Measurements from ENCODE around the gene RBFOX2.
A peak's percentile ranks its signal among the peaks of the same experiment; 100 is the strongest.

Gene RBFOX2

DNA sequence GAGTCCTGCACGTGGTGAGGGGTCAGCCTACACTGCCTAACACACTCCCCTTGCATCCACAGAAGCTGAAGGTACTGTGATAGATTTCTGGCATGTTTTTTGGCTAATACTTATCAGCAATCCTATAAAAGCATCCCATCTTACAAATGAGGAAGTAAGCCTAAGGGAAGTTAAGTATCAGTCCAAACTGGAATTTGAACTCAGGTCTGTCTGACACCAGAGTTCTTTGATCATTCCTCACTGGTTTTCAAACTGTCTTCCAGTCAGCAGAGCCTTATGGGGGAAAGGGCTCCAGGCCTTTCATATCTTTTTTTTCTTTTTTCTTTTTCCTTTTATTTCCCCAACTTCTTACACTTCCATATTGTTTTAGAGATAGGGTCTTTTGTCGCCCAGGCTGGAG, 105.6 kb downstream of the RBFOX2 start:
- DNase-seq (ENCODE audit: low read depth) = no peak

DNA sequence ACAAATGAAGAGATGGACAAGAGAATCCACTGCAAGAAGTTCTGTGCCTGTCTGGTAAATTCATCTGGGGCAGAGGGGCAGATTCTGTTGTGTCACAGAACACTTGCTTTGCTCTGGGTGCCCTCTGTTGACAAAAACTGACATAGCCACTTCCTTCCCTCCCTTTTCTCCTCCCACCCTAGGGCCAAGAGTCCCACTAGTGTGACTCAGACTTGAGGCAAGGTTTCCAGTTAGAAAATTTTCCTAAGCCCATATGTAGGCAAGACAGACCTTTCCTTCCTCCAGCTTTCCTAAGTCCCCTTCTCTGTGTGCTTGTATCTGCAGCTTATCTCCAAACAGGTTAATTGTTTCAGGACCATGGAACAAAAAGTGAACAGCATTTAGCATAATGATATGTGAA, 106.8 kb downstream of the RBFOX2 start:
- DNase-seq (ENCODE audit: low read depth) = peak; percentile 24

DNA sequence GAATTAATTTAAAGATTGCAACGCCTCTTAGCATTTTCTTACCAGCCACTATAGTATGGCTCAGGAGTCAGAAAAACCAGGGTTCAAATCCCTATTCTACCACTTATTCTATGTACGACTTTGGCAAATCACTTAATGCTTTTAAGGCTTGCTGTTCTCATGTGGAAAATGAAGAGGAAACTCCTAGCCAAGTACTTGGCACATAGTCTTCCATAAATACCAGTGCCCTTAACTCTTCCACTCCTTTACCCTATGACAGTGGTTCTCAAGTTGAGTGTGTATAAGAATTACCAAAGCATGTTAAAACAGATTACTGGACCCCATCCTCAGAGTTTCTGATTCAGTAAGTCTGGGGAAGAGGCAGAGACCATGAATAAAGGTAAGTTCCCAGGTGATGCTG, 107.6 kb downstream of the RBFOX2 start:
- no peak for DNase-seq (ENCODE audit: low read depth)

DNA sequence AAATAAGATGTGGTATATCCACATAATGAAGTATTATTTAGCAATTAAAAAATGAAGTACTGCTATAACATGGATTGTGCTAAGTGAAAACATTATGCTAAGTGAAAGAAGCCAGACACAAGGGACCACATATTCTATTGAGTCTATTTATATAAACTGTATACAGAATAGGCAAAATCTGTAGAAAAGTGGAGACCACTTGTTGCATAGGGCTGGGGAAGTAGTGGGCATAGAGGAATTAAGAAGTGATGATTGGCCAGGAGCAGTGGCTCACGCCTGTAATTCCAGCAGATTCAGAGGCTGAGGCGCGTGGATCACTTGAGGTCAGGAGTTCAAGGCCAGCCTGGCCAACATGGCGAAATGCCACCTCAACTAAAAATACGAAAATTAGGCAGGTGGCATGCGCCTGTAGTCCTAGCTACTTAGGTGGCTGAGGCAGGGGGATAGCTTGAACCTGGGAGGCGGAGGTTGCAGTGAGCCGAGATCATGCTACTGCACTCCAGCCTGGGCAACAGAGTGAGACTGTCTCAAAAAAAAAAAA, 109.6 kb downstream of the RBFOX2 start:
- DNase-seq (ENCODE audit: low read depth) = no peak

DNA sequence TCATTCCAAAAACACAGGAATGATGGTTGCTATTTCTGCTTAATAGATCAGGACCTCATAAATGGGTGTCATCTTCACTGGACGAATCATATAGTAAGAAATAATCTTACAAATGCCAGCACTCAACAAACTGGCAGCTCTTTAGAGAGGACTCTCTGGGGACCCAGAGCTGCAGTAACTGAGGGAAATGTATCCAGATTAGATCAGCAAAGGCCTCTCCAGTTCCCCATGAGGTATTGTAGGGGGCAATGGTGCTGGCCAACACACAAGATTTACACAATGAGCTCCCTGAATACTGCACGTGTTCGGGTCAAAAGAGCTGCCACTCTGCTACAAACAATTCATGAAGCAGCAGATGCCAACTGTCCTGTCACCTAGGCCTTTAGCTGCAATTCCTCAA, 110.2 kb downstream of the RBFOX2 start:
- DNase-seq (ENCODE audit: low read depth) = no peak

DNA sequence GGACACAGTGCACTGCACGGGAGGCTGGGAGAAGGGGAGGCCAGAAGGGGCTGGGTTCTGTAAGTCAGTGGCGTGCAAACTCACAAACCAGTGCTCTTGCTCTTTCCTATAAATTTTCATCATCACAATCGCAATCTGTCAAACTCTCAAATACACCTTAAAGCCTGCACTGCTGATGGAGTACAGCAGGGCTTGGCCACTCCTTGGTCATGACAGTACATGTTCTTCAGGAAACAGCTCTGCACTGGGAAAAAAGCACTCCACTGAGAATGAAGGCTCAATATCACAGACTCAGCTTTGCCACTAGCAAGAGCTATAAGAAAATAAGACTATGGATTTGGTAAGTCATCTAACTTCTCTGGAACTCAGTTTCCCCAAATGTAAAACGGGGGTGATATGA, 111.0 kb downstream of the RBFOX2 start:
- no peak for DNase-seq (ENCODE audit: low read depth)

DNA sequence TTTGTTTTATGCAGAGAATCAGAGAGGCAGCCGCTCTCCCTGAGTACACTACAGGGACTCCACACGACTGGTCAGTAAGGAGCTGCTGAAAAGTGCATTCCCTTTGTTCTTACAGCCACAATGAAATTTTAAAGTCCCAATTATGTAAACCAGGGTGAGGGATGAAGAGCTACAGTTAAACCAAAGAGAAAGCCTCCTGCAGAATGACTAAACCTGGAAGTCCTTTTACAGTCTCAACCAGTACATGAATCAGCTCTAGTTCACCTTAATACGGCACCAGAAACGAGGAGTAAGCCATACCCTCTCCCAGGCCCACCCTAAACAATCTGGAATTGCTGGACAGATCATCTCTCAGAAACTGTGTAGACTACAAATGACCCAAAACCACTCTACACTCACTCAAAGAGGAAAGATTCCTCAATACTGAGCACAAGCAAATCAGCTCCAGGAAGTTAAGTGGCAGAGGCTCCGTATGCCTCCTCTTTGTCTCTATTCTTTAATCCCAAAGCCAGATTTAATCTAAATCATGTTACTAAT, 113.1 kb downstream of the RBFOX2 start:
- DNase-seq (ENCODE audit: low read depth) = no peak

DNA sequence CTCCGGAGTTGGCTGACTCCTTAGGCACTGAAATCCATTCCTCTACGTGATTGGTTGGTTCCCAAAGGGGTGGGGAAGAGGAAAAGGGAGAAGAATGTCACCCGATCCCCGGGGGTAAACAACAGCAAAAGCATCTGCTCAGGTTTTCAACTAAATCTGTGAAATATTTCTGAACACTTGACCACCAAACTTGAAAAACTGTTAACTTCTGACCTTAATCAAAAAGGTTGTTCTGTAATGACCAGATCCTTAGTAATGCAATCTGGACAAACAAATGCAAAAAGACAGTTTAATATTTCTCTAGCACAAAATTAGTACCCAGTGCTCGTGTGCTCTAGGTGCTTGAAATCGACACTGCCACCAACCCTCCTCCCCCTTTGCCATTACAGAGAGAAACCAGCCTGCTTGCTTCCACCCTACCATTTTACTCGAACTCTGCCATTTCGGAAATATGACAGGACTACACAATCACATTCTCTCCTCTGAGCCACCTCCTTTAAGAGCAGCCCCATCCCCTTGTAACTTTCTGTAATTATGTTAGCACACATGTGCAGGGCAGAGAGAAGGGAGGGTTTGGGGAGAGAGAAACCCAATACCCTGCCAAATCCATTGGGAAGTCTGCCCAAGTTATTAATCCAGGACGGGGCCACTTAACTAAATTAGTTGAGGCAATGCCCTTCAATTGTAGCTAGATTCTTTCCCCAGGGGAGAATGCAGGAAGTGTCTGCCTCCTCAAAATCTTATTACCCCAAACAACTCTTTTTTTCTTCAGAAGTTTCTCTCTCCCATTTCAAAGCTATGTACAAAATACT, 113.8 kb downstream of the RBFOX2 start:
- DNase-seq (ENCODE audit: low read depth) = no peak

DNA sequence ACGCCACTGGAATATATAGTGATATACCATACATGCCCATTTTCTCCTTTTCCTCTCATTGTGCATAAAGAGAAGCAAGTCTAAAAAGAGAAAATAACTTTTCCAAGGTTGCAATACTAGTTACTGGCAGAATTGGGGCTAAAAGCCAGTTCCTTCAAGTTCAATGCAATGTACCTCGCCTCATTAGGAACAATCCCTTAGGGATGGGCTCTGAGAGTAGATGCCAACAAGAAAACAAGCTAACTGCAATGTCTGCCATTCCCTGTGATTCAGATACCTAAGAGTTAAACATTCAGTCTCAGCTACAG, 114.3 kb downstream of the RBFOX2 start:
- no peak for DNase-seq (ENCODE audit: low read depth)

DNA sequence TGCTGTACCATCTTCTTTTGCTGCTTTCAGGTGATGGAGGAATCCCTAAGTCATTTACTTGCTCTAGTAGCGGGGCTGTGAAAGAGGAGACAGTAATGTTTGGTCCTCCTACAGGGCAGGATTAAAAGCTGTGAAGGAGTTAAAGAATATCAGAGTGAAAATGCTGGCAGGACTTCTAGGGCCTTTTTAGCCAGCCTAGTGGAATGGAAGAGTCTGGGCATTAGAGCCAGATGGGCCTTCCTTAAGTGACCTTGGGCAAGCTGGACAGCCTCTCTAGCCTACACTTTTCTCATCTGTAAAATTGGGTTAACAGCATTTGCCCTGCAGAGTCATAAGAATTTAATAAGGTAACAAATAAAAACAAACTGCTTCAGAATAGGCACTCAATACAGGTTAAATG, 114.7 kb downstream of the RBFOX2 start:
- no peak for DNase-seq (ENCODE audit: low read depth)

DNA sequence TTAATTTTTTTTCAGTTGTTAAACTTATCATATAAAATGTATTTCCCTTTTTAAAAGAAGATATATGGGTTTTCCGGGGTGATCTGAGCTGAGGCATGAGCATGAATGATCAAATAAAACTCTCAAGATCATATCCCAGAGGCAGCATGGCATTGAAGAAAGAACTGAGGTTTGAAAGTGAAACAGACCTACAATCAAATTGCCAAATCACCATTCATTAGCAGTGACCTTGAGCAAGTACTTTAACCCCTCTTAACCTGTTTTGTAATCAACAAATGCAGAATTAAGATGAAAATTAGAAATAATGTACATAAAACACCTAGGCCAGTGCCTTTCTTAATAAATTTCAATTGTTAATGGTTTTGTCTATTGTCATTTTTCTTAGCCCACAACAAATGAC, 116.0 kb downstream of the RBFOX2 start:
- DNase-seq (ENCODE audit: low read depth) = no peak

DNA sequence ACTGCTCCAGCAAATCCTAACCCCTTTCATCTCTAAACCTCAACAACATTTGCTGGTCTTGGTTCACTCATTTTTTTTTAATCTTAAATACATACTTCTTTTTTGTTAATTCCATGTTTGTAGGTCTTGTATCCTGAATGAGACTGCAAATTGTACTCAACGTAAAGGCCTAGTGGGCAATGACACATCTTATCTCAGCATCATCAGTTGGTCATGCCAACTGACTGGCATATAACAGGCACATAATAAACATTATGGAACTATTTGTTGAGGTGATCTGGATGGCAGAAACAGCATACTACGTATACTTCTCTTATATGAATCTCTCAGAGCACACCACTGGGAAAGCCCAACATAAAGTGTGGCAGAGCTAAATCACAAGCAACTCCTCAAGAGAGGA, 116.7 kb downstream of the RBFOX2 start:
- no peak for DNase-seq (ENCODE audit: low read depth)

DNA sequence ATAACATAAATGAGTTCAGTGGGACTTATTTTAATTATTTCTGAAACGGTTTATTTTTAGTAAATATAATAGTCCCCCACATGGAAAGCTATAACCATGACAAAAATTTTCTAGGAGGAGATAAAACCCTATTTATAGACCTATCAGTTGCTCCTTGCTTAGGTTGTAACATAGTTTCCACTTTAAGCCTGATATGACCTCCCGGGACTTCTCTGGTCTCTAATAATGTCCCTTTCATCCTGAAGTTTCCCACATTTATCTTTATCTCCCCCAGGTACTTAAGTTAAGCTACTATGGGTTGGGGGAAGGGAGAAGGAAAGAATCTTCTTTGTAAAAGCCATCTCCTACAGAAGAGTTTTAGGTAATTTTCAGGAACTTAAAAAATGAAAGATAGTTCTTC, 117.7 kb downstream of the RBFOX2 start:
- DNase-seq (ENCODE audit: low read depth) = no peak

DNA sequence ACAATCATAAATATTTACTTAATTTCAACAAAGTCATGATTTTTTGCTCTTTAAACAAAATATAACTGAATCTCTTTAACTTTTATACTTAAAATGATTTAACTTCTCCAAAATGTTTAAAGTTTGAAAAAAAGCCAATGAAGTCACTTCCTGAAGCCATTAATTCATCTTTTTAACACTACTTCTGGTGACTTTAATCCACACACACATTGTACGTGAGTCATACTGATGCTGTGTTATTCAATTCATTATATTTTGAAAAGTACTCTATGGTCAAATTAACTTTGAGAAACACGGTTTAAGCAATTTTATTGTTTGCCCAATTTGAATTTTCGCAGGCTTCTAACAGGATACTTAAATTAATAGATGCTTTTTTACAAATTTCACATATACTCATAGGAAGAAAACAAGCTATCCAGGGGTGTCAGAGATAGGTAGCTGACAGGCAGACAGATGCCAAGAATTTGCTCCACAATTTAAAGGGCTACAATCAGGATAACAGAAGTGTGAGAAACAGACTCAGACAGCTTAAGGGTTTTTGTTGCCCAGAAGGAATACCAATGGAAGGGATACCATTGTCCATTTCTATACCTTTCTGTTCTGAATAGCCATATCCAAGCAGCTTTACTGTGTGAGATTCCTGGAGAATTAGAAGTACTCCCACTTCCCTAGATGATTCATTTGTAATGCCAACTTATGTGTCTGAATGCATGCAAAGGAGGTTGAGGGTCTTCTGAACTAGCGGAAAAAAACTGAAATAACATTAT, 118.4 kb downstream of the RBFOX2 start:
- no peak for DNase-seq (ENCODE audit: low read depth)

DNA sequence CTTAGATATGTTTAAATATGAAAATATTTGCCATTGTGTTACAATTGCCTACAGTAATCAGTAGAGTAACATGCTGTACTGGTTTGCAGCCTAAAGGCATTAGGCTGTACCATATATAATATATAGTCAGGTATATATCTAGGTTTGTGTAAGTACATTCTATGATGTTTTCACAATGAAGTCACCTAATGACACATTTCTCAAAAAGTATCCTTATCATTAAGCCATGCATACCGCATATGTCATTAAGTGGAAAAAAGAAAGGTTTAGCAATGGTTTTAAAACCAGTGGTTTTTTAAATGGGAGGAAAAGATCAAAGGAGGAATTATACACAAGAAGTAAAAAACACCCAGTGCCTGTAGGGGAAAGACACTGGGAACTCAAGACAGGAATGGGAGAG, 122.7 kb downstream of the RBFOX2 start:
- no peak for DNase-seq (ENCODE audit: low read depth)

DNA sequence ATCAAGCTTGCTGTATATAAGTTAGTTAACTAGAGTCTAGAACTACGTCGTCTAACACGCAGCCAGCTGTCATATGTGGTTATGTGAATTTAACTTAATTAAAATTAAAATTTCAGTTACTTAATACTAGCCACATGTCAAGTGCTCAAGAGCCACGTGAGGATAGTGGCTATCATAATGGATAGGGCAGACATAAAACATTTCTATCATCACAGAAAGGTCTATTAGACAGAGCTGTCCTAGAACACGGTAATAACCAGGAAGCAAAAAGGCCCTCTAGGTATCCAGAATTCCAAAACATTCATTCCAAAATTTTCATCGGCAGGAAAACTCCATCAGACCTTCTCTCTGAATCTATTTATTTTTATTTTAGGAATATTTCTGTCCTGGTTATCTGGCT, 123.9 kb downstream of the RBFOX2 start:
- DNase-seq (ENCODE audit: low read depth) = no peak

DNA sequence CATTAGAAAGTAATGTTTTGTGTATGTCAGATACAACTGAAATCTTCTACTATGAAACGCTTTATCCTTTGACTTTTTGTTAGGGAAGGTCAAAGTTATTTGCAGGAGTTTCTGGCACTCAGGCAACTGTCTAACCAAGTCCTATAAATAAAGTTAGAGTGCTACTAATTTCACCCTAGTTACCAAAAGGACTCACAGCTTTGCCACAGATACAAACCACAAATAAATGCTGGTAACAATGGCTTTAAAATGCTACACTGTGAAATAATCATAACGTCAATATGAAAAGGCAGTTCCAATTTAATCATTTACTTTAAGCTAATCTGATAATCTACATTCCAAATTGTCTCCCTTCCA, 124.3 kb downstream of the RBFOX2 start:
- no peak for DNase-seq (ENCODE audit: low read depth)

DNA sequence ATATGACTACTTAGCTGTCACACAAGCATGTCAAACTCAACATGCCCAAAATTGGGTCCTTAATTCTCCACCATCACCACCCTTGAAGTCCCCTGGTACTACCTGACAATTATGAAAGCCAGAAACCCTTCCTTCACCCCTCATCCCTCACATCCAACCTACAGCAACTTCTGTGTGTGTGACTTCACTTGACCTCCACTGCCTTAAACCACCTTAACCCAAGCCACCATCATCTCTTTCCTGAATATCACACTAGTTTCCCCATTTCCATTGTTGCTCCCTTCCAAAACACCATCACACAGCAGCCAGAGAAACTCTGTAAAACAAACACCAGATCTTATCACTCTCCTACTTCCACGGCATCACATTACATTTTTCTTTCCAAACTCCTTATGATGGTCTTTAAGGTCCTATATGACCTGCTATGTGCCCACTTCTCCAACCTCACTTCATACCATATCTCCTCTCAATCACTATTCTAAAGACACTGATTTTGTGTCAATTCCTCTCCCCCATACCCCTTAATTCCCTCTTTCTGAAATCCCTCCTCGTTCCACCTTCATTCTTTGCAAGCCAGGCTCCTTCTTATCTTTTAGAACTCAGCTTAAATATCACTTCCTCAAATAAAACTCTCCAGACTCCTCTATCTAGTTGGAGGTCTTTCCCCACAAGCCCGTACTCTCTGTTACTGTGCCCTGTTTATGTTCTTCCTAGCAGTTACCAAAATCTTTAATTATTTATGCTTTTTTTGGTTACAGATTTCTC, 124.9 kb downstream of the RBFOX2 start:
- DNase-seq (ENCODE audit: low read depth) = no peak

DNA sequence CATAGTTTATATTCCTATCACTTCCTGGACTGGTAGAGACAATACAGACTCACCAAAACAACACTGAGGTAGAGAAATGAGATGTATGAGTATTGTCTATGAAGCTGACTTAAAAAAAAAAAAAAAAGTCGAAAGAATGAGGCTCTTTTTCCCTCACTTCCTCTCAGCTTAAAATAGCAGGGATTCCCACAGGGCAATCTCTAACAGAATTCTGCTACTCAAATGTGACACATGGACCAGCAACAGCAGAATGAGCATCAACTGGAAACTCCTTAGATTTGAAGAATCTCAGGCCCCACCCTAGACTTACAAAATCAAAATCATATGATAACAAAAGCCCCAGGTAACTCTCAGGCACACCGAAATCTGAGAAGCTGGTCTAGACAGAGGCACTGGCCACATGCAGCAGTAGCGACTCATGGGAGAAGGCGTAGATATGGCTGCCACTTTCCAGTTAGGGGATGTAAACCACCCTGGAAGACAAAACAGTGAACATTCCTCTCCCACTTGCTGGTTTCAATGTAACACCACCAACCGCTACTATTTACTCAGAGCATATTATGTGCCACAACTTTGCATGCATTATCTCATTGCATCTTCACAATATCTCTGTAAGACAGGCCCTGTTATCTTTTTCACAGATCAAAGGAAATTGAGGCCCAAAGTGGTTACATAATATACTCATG, 128.0 kb downstream of the RBFOX2 start:
- no peak for DNase-seq (ENCODE audit: low read depth)

DNA sequence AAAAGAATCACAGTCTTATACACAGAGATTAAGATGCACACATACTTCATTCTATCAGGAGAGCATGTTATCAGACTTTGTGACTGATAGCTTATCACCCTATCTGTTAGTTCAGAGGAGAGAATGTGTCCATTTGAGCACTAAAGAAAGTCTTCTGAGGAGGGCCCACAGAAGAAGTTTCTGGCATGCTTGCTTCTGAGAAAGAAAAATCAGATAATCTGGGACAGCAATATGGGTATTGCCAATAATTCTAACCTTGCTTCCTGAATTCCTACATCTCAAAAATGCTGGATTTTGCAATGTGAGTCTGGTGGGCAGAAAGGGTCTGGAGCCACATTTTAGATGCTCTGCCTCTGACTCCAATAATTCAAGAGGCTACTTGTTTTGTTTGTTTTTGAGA, 128.9 kb downstream of the RBFOX2 start:
- no peak for DNase-seq (ENCODE audit: low read depth)

DNA sequence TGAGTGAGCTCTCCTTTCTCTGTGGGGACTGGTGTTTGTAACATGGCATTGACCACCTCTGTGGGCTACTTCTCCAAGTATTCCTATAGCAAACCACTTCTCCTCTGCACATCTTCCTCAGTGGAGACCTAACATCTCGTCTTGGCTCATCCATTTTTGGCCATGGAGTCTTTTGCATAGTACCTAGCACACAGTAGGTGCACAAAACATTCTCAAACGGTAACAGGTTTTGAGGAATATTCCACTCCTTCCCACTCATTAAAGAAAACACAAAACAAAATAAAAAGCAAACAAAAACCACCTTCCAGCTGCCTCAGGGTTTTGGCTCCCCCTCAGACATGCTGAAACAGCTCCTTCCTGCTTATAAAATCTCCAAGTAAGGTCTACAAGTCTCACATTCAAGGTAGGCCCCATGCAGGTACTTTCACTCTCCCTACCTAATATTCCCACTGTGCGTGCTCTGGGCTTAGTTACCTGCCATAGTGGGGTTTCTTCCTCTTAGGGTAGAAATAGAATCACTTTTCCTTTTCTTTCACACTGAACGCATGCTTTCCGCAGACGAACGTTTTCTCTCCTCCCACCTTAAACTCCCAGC, 132.4 kb downstream of the RBFOX2 start:
- no peak for DNase-seq (ENCODE audit: low read depth)
